GM12878 (cell line): ENCODE results near the gene STRA6. TPM values are rescaled to one million over a fixed set of nuclear protein-coding genes. Genes with fewer than 3 reads are reported as not detected.

Experiments
- ATAC-seq: fragments of 200-7000 bp; cut with Tn5 transposase; 3 replicates; pipeline ENCODE4 v1.9.1; 2020; ENCODE audit warnings: mild to moderate bottlenecking, moderate library complexity
- BruUV-seq: library from RNA; stranded (reverse); fragments of 400-500 nt; replicated peaks from 2 replicates; lab custom pipeline; 2021; lab: Mats Ljungman, UMichigan
- CTCF ChIA-PET: fragments of 300-600 bp; sonication (Branson Sonifier 250); formaldehyde crosslinking; extraction: SDS; loops from one replicate; lab custom pipeline; 2021; ENCODE audit warnings: inconsistent platforms; lab: Yijun Ruan, JAX
- POLR2A ChIA-PET: fragments of 350-600 bp; formaldehyde crosslinking; extraction: SDS; loops from one replicate; lab custom pipeline; 2021; ENCODE audit warnings: inconsistent platforms; lab: Charles Lee
- RAD21 ChIA-PET: fragments of 300-600 bp; sonication (Branson Sonifier 250); formaldehyde crosslinking; loops from one replicate; lab custom pipeline; 2023; ENCODE audit warnings: antibody characterized with exemption; ENCODE audit not compliant: unreplicated experiment; lab: Charles Lee
- SMC1A ChIA-PET: fragments of 300-600 bp; sonication (Branson Sonifier 250); formaldehyde crosslinking; loops from one replicate; lab custom pipeline; 2023; ENCODE audit not compliant: unreplicated experiment, uncharacterized antibody; lab: Charles Lee
- DNase-seq: peaks from one replicate; pipeline ENCODE4 v3.0.0-alpha.2; 2011; ENCODE audit warnings: low read depth, low spot score
- FAIRE-seq: peaks from 3 replicates; lab custom pipeline; 2011; peaks lifted over from hg19 to GRCh38; lab: Jason Lieb, UNC
- H2AFZ ChIP-seq: 2 replicates; pipeline ENCODE4 v1.6.0; 2011; ENCODE audit warnings: low read depth, low read length, control low read depth; ENCODE audit not compliant: control insufficient read depth
- H3K27ac ChIP-seq: 2 replicates; pipeline ENCODE4 v1.5.1; 2011; ENCODE audit warnings: control low read depth; ENCODE audit not compliant: control insufficient read depth, insufficient read depth
- H3K27me3 ChIP-seq, 2 experiments: replicated peaks in 1 of 2; 2 replicates each; pipeline versions ENCODE4 v1.6.0 to v1.6.1; 2011; ENCODE audit warnings: low read length in 1 of 2; ENCODE audit not compliant: control insufficient read depth in 2 of 2, insufficient read depth in 2 of 2
- H3K36me3 ChIP-seq, 2 experiments: 2 replicates each; pipeline ENCODE4 v1.5.1; 2011; ENCODE audit warnings: low read length in 1 of 2; ENCODE audit not compliant: control insufficient read depth in 2 of 2, insufficient read depth in 2 of 2
- H3K4me1 ChIP-seq: 2 replicates; pipeline ENCODE4 v1.6.1; 2011; ENCODE audit warnings: mild to moderate bottlenecking, low read length, moderate library complexity, mixed read lengths; ENCODE audit not compliant: control insufficient read depth, insufficient read depth
- H3K4me2 ChIP-seq: 2 replicates; pipeline ENCODE4 v1.6.0; 2011; ENCODE audit warnings: control low read depth; ENCODE audit not compliant: control insufficient read depth, insufficient read depth
- H3K4me3 ChIP-seq: fragments of 200-600 bp; sonication (generic); 2 replicates; pipeline ENCODE4 v1.5.1; 2016
- H3K79me2 ChIP-seq: 2 replicates; pipeline ENCODE4 v1.6.0; 2011; ENCODE audit warnings: low read length; ENCODE audit not compliant: control insufficient read depth, insufficient read depth
- H3K9ac ChIP-seq: 2 replicates; pipeline ENCODE4 v1.8.0; 2011; ENCODE audit warnings: low read length, control low read depth, mixed read lengths; ENCODE audit not compliant: control insufficient read depth, insufficient read depth
- H3K9me3 ChIP-seq: replicated peaks from 3 replicates; pipeline ENCODE4 v1.5.1; 2011; ENCODE audit warnings: mild to moderate bottlenecking, low read length; ENCODE audit not compliant: control insufficient read depth, insufficient read depth
- H4K20me1 ChIP-seq: 2 replicates; pipeline ENCODE4 v1.6.0; 2011; ENCODE audit not compliant: control insufficient read depth, insufficient read depth
- EZH2 ChIP-seq: IDR thresholded peaks from 2 replicates; pipeline ENCODE4 v1.6.1; 2012; ENCODE audit warnings: low read depth, mild to moderate bottlenecking, control low read depth, inconsistent platforms, low read length, borderline replicate concordance; ENCODE audit not compliant: control insufficient read depth
- SP1 ChIP-seq: IDR thresholded peaks from one replicate; pipeline ENCODE4 v1.6.1; 2011; ENCODE audit warnings: low read depth, low read length
- WGBS: methylation state at CpG from one replicate; pipeline ENCODE4 v1.1.6; 2016; ENCODE audit warnings: low lambda C conversion rate; ENCODE audit not compliant: insufficient replicate concordance, insufficient coverage; ENCODE audit errors: missing lambda C conversion rate; 5-methylcytosine and 5-hydroxymethylcytosine counted together
- in situ Hi-C: fragments of 300-500 bp; cut with MboI; formaldehyde crosslinking; loops from 9 replicates; pipeline ENCODE4 v1.14.3; 2018; ENCODE audit warnings: mixed read lengths
- intact Hi-C: fragments of 100-400 bp; cut with micrococcal nuclease; formaldehyde crosslinking; loops from one replicate; pipeline ENCODE4 v1.14.2; 2022; ENCODE audit not compliant: unreplicated experiment
- polyA plus RNA-seq, 11 experiments: library from polyadenylated mRNA; depleted of rRNA in 4 of 11; unstranded in 6 of 11; stranded (reverse) in 5 of 11; fragments of >200 nt; fragmentation: Nextera tagmentation in 4 of 11; fragmentation: Illumina TruSeq in 1 of 11; extraction: Ambion mirVana in 4 of 11; extraction: Trizol in 1 of 11; gene quantifications; 1 replicate in 1 of 11; 2 replicates in 10 of 11; pipeline versions ENCODE4 v1.2.1 to v1.2.3, GENCODE V29; 2011 to 2016; ENCODE audit warnings: inconsistent platforms in 2 of 11, missing spikeins in 2 of 11, low read depth in 1 of 11
- total RNA-seq, 4 experiments: library from RNA; depleted of rRNA in 3 of 4; stranded (reverse); fragments of >200 nt in 3 of 4; fragmentation: Illumina TruSeq in 1 of 4; extraction: Trizol in 1 of 4; gene quantifications; 2 replicates each; pipeline versions ENCODE4 v1.2.1 to v1.2.3, GENCODE V29; 2013 to 2021

STRA6 gene
- total and polyA plus RNA-seq, 10 of the 15 experiments (the other 5 are each of a cell fraction or from before 2014, with no cell fraction given): 0.31 to 10.8 (median 5.8) TPM

DNA sequence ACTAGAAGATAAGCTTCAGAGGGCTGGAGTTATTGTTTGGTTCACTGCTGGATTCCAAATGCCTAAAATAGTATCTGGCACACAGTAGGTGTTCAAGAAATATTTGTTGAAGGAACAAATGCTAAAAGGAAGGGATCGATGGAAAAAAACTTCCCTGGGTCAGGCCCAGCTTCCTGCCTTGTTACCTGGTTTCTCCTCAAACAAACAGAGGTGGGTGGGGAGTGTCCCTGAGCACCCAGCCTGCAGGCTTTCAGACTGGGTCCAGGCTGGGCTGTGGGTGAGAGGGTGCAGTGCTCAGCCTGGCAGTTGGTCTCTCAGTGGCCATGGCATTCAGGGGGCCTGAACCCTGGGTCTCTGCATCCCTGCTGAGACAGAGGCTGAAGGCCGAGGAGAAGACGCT, 14.4 kb upstream of the STRA6 start:
- ATAC-seq (no peak), FAIRE-seq (no peak)
- CTCF ChIA-PET: no interaction called here

DNA sequence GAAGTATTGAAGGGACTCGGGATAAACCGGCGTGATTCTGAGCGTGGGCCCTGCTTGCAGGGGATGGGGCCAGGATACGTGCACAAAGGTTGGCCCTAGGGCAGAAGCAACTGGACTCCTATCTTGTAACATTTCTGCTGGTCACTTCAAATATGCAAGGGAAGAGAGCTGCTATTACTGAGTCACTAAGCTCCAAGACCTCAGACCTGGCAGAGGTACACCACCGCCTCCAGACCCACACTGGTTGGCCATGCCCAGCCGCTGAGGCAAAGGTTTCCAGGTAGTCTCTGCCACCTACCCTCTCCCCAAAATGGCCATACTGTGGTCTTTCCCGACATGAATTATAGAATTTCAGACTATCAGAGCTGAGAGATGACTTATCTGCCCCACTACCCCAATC, 13.4 kb upstream of the STRA6 start:
- RAD21 ChIA-PET: interaction anchor here (1.7 kb wide), 1 partner anchor 20 kb away, joined by 8 read pairs; the partner anchor contains the start of gene CCDC33

More for the DNA sequence above, 14.4 kb upstream of the STRA6 start:
- Histone ChIP-seq H3K79me2 (no peaks in the 10 kb centered on the region), H3K27ac (no peak overlapping the region), H3K4me3 (no peak overlapping the region), H3K9me3 (no peaks in the 10 kb centered on the region), H3K4me2 (no peak overlapping the region), H3K27me3 (peaks cover 0 to 5% of the 10 kb centered on the region in 2 experiments; a peak in 1 of 4 replicates), H3K36me3 (no peaks in the 10 kb centered on the region), H3K4me1 (peaks cover 28% of the 10 kb centered on the region), H2AFZ (no peak overlapping the region), H3K9ac (no peak overlapping the region), H4K20me1 (no peaks in the 10 kb centered on the region)
- BruUV-seq: no TSS peak
- WGBS: 64% methylated on average over 3 of the region's 3 CpGs
- in situ Hi-C loops: no loop called here
- ChIA-PET SMC1A (no interaction called here), POLR2A (interaction anchor here (0.5 kb wide), 1 partner anchor 64 kb away, joined by 3 read pairs; no protein-coding TSS in a partner anchor), RAD21 (interaction anchor here (0.6 kb wide), 1 partner anchor 331 kb away, joined by 3 read pairs; no protein-coding TSS in a partner anchor)
- intact Hi-C loops: no loop called here
- no peak for DNase-seq
- TF ChIP-seq SP1: no peak

More for the DNA sequence above, 13.4 kb upstream of the STRA6 start:
- Histone ChIP-seq H3K27me3 (no peaks in the 10 kb centered on the region), H3K4me2 (no peak overlapping the region), H4K20me1 (no peaks in the 10 kb centered on the region), H3K4me1 (peaks cover 33% of the 10 kb centered on the region), H3K9me3 (no peaks in the 10 kb centered on the region), H3K36me3 (no peaks in the 10 kb centered on the region), H2AFZ (no peak overlapping the region), H3K4me3 (no peak overlapping the region), H3K9ac (no peak overlapping the region), H3K79me2 (no peaks in the 10 kb centered on the region), H3K27ac (no peak overlapping the region)
- DNase-seq (no peak), FAIRE-seq (no peak), ATAC-seq (no peak)
- CTCF ChIA-PET: no interaction called here
- no peak for TF ChIP-seq EZH2
- 77% methylated on average over 8 of the region's 8 CpGs for WGBS
- SMC1A ChIA-PET: no interaction called here
- intact Hi-C loops (no loop called here), in situ Hi-C loops (no loop called here)
- POLR2A ChIA-PET: no interaction called here
- no TSS peak for BruUV-seq
